Sigmoid colon (tissue), 7 donors: ENCODE data around the gene CEACAM8. TPM values are rescaled to one million over a fixed set of nuclear protein-coding genes. Genes with fewer than 3 reads are reported as not detected.

Experiments
- DNase-seq: peaks from one replicate; pipeline ENCODE4 v3.0.0-alpha.2; 2019
- H3K27ac ChIP-seq, 4 donors: fragments of 200-600 bp; sonication (generic); one replicate each; pipeline ENCODE4 v1.5.1; 2016 to 2019; ENCODE audit warnings: mild to moderate bottlenecking in 1 of 4
- H3K27me3 ChIP-seq, 3 donors: fragments of 200-600 bp; sonication (generic); one replicate each; pipeline ENCODE4 v1.5.1; 2019; ENCODE audit warnings: mild to moderate bottlenecking in 1 of 3
- H3K36me3 ChIP-seq, 4 donors: fragments of 200-600 bp; sonication (generic); one replicate each; pipeline ENCODE4 v1.5.1; 2016 to 2019
- H3K4me1 ChIP-seq, 4 donors: fragments of 200-600 bp; sonication (generic); one replicate each; pipeline ENCODE4 v1.5.1; 2017 to 2019
- H3K4me3 ChIP-seq, 4 donors: fragments of 200-600 bp; sonication (generic); one replicate each; pipeline ENCODE4 v1.5.1; 2017 to 2019; ENCODE audit warnings: mild to moderate bottlenecking in 2 of 4, moderate library complexity in 1 of 4
- H3K9me3 ChIP-seq, 4 donors: fragments of 200-600 bp in 3 of 4; sonication (generic) in 3 of 4; one replicate each; pipeline versions ENCODE4 v1.5.1 to v1.6.1; 2013 to 2019
- EP300 ChIP-seq, 4 donors: sonication (generic); formaldehyde crosslinking; IDR thresholded peaks; one replicate each; pipeline ENCODE4 v1.6.1; 2017; ENCODE audit warnings: antibody characterized with exemption in 4 of 4
- POLR2A ChIP-seq, 2 donors: fragments of 450-650 bp; IDR thresholded peaks; one replicate each; pipeline ENCODE4 v1.6.1; 2016; ENCODE audit warnings: antibody characterized with exemption in 2 of 2, mild to moderate bottlenecking in 2 of 2, moderate library complexity in 2 of 2
- POLR2AphosphoS5 ChIP-seq, 4 donors: sonication (generic); formaldehyde crosslinking; IDR thresholded peaks; one replicate each; pipeline ENCODE4 v1.6.1; 2017; ENCODE audit warnings: antibody characterized with exemption in 4 of 4
- WGBS, 2 donors: extraction: QIAGEN DNeasy Blood & Tissue Kit; methylation state at CpG; one replicate each; pipeline ENCODE4 v1.1.7; 2013; 5-methylcytosine and 5-hydroxymethylcytosine counted together
- intact Hi-C: fragments of 100-400 bp; cut with DNase I; formaldehyde crosslinking; loops from one replicate; pipeline ENCODE4 v1.15.1; 2023
- polyA plus RNA-seq, 3 donors: library from polyadenylated mRNA; stranded (reverse); fragments of 200-250 nt; gene quantifications; one replicate each; pipeline ENCODE4 v1.2.3, GENCODE V29; 2013
- total RNA-seq, 4 donors: library from RNA; depleted of rRNA; stranded (reverse); fragments of >200 nt; gene quantifications; one replicate each; pipeline ENCODE4 v1.1.0, GENCODE V29; 2016
- TF ChIP-seq, protein P1 (sequence below), 4 experiments: fragments of 450-650 bp in 3 of 4; fragments of 200-600 bp in 1 of 4; IDR thresholded peaks; one replicate each; pipeline ENCODE4 v1.5.1; 2016 to 2019; ENCODE audit warnings: antibody characterized with exemption in 4 of 4, mild to moderate bottlenecking in 3 of 4, moderate library complexity in 2 of 4
- donor health status: healthy with polysubstance abuse.
- donor health status: Bipolar disorder and iron deficiency.
- donor health status: healthy.

The CEACAM8 gene
- total and polyA plus RNA-seq, 7 donors, result 0.69 to 0.76 TPM; not detected in 5

- no peaks in the 10 kb centered on the region for H3K4me1 ChIP-seq
- intact Hi-C loops, result no loop called here
- TF ChIP-seq, protein P1, sequence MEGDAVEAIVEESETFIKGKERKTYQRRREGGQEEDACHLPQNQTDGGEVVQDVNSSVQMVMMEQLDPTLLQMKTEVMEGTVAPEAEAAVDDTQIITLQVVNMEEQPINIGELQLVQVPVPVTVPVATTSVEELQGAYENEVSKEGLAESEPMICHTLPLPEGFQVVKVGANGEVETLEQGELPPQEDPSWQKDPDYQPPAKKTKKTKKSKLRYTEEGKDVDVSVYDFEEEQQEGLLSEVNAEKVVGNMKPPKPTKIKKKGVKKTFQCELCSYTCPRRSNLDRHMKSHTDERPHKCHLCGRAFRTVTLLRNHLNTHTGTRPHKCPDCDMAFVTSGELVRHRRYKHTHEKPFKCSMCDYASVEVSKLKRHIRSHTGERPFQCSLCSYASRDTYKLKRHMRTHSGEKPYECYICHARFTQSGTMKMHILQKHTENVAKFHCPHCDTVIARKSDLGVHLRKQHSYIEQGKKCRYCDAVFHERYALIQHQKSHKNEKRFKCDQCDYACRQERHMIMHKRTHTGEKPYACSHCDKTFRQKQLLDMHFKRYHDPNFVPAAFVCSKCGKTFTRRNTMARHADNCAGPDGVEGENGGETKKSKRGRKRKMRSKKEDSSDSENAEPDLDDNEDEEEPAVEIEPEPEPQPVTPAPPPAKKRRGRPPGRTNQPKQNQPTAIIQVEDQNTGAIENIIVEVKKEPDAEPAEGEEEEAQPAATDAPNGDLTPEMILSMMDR (IDR thresholded peaks at IDR 0.05), result no peak
- TF ChIP-seq POLR2AphosphoS5 (IDR thresholded peaks at IDR 0.05) (no peak), POLR2A (IDR thresholded peaks at IDR 0.05) (no peak), EP300 (IDR thresholded peaks at IDR 0.05) (no peak)
- no peaks in the 10 kb centered on the region for H3K36me3 ChIP-seq
- H3K27ac ChIP-seq, result no peak overlapping the region
- no peak overlapping the region for H3K4me3 ChIP-seq
- 73 to 80% methylated on average over 4 of the region's 4 CpGs for WGBS, 2 donors
- H3K27me3 ChIP-seq, result peaks cover 0 to 2% (median 0%) of the 10 kb centered on the region in 3 donors
- no peaks in the 10 kb centered on the region for H3K9me3 ChIP-seq
- no peak for DNase-seq
Observed at GRCh38 chr19:42546831-42547500, 47.8 kb downstream of the CEACAM8 start.

GRCh38 chr19:42544146-42544545 lies 50.6 kb downstream of the CEACAM8 start:
- WGBS, 2 donors, result 19 to 78% methylated on average over 4 of the region's 4 CpGs
- Histone ChIP-seq H3K4me3 (no peak overlapping the region), H3K9me3 (no peaks in the 10 kb centered on the region), H3K27ac (no peak overlapping the region), H3K27me3 (peaks cover 0 to 2% (median 0%) of the 10 kb centered on the region in 3 donors), H3K4me1 (no peaks in the 10 kb centered on the region), H3K36me3 (no peaks in the 10 kb centered on the region)
- TF ChIP-seq POLR2AphosphoS5 (IDR thresholded peaks at IDR 0.05) (no peak), EP300 (IDR thresholded peaks at IDR 0.05) (no peak), POLR2A (IDR thresholded peaks at IDR 0.05) (no peak)
- TF ChIP-seq, protein P1 (IDR thresholded peaks at IDR 0.05), result no peak
- no peak for DNase-seq
- intact Hi-C loops, result no loop called here

- TF ChIP-seq, protein P1 (IDR thresholded peaks at IDR 0.05), result no peak
- TF ChIP-seq POLR2A (IDR thresholded peaks at IDR 0.05) (no peak), POLR2AphosphoS5 (IDR thresholded peaks at IDR 0.05) (no peak), EP300 (IDR thresholded peaks at IDR 0.05) (no peak)
- 93 to 94% methylated on average over 2 of the region's 2 CpGs for WGBS, 2 donors
- DNase-seq, result no peak
- Histone ChIP-seq H3K36me3 (no peaks in the 10 kb centered on the region), H3K27me3 (peaks cover 0 to 2% (median 0%) of the 10 kb centered on the region in 3 donors), H3K9me3 (no peaks in the 10 kb centered on the region), H3K4me1 (no peaks in the 10 kb centered on the region), H3K4me3 (no peak overlapping the region), H3K27ac (no peak overlapping the region)
- intact Hi-C loops, result no loop called here
Observed at GRCh38 chr19:42542791-42543190, 51.9 kb downstream of the CEACAM8 start.

GRCh38 chr19:42540071-42540553 lies 54.6 kb downstream of the CEACAM8 start:
- H3K4me1 ChIP-seq, result no peaks in the 10 kb centered on the region
- H3K9me3 ChIP-seq, result no peaks in the 10 kb centered on the region
- no peak for DNase-seq
- no peak overlapping the region for H3K4me3 ChIP-seq
- intact Hi-C loops, result no loop called here
- WGBS, 2 donors, result 77 to 81% methylated on average over 8 of the region's 8 CpGs
- TF ChIP-seq, protein P1 (IDR thresholded peaks at IDR 0.05), result no peak
- TF ChIP-seq POLR2A (IDR thresholded peaks at IDR 0.05) (no peak), EP300 (IDR thresholded peaks at IDR 0.05) (no peak), POLR2AphosphoS5 (IDR thresholded peaks at IDR 0.05) (no peak)
- no peaks in the 10 kb centered on the region for H3K27me3 ChIP-seq
- no peaks in the 10 kb centered on the region for H3K36me3 ChIP-seq
- H3K27ac ChIP-seq, result no peak overlapping the region
